GM23248 (cell line): ENCODE data around the gene GALM.

Experiments
- EZH2 ChIP-seq: fragments of 200-600 bp; sonication (generic); IDR thresholded peaks from 2 replicates; pipeline ENCODE4 v1.6.1; 2018; ENCODE audit warnings: antibody characterized with exemption, mild to moderate bottlenecking; ENCODE audit not compliant: insufficient read depth, poor library complexity, severe bottlenecking
- EZH2phosphoT487 ChIP-seq: fragments of 200-600 bp; sonication (generic); IDR thresholded peaks from 2 replicates; pipeline ENCODE4 v1.6.1; 2018; ENCODE audit warnings: antibody characterized with exemption, moderate library complexity, mild to moderate bottlenecking, low read depth; ENCODE audit not compliant: insufficient read depth

DNA sequence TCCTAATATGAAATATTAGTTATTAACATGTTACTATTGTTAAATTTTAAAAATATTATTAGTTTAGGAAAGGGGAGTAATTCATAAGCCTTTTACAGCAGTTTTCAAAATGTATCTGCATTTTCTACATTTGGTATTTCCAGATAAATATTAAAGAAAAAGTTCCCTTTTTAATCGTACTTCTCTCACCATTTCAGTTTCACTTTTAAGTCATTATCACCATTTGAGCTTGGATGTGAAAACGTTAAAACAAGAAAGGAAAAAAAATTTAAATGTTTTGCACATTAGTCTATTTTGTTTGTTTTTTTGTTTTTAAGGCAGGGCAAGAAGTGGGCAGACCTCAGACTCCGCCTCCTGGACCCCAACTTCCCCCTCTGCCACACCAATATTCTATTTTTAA lies 88.6 kb downstream of the GALM start:
- TF ChIP-seq EZH2 (no peak), EZH2phosphoT487 (no peak)
